ENCODE measurements around the gene SLC25A43.

- TF ChIP-seq EZH2 (IDR thresholded peaks at IDR 0.05; ENCODE audit: insufficient read depth, poor library complexity, severe bottlenecking) (no peak), EZH2phosphoT487 (IDR thresholded peaks at IDR 0.05; ENCODE audit: insufficient read depth, low read depth) (no peak)
These were observed 67.8 kb downstream of the SLC25A43 start for GRCh38 chrX:119466970-119467369.
